ENCODE results near the gene MYO5B.
"Not testable (repeated sequence)": the region's sequence is repeated elsewhere in the genome, so short reads cannot be mapped to it uniquely, and the experiment has no call there.

The MYO5B gene

GRCh38 chr18:50094786-50095185 is 100.2 kb downstream of the MYO5B start:
- DNase-seq = not testable (repeated sequence)

DNA sequence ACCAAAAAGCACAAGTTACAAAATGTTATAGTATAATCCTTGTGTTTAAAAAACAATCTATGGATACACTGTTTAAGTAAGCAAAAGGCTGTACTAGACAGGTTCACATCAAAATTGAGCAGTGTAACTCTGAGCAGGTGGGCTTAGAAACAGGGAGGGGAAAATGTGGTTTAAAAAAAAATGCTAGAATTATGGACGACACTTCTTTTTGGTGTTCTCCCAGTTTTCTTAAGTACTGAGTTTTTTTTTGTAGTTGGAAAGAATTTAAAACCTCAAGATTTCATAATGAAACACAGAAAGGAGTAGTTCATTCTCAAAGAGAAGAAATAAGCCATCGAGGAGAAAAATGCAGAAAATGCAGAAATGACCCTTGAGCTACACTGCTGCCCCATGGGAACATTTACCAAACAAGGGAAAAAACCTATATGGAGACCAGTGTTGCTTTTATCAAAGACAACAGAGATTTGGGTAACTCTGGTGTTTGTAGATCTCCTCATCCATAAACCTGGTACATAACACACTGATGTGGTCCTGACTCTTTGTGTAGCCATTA is 100.7 kb downstream of the MYO5B start:
- no peak for DNase-seq

DNA sequence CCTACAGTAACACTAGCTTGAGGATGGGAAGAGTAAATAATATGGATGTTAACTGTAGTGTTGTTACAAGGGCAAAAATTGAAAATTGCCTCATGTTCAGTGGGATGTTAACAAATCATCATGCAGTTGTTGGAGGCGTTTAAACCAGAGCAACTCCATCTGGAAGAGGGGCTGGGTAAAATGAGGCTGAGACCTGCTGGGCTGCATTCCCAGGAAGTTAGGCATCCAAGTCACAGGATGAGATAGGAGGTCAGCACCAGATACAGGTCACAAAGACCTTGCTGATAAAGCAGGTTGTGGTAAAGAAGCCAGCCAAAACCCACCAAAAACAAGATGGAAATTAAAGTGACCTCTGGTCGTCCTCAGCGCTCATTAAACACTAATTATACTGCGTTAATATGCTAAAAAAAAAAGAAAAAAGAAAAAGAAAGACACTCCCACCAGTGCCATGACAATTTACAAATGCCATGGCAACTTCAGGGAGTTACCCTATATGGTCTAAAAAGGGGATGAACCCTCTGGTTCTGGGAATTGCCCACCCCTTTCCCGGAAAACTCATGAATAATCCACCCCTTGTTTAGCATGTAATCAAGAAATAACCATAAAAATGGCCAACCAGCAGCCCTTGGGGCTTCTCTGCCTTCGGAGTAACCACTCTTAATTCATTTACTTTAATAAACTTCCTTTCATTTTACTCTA is 101.4 kb downstream of the MYO5B start:
- no peak for DNase-seq

DNA sequence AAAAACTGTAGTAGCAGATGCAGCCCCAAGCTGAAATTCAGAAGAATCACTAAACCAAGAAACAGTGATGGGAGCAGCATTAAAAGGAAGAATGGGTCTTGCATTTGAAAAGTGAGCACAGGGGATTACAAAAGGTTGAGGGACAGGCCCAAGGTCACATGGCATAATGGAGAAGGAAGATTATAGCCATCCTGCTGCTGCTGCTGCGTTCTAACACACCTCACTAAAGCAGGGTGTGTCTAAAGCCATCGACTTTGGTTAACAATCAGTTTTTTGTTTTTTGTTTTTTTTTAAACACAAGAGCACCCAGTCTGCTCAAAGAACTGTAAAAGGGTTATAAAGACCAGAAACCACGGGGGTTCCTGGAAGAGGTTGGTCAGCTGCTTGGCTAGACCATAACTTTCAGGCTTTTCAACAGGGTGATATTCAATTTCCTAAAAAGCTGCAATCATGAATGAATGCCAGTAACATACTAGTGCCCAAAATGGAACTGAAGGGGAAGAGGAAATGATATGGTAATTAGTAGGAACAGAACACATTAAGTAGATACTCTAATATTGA is 102.6 kb downstream of the MYO5B start:
- no peak for DNase-seq

- DNase-seq = no peak
Measured at GRCh38 chr18:50091509-50092244, 103.3 kb downstream of the MYO5B start.

DNA sequence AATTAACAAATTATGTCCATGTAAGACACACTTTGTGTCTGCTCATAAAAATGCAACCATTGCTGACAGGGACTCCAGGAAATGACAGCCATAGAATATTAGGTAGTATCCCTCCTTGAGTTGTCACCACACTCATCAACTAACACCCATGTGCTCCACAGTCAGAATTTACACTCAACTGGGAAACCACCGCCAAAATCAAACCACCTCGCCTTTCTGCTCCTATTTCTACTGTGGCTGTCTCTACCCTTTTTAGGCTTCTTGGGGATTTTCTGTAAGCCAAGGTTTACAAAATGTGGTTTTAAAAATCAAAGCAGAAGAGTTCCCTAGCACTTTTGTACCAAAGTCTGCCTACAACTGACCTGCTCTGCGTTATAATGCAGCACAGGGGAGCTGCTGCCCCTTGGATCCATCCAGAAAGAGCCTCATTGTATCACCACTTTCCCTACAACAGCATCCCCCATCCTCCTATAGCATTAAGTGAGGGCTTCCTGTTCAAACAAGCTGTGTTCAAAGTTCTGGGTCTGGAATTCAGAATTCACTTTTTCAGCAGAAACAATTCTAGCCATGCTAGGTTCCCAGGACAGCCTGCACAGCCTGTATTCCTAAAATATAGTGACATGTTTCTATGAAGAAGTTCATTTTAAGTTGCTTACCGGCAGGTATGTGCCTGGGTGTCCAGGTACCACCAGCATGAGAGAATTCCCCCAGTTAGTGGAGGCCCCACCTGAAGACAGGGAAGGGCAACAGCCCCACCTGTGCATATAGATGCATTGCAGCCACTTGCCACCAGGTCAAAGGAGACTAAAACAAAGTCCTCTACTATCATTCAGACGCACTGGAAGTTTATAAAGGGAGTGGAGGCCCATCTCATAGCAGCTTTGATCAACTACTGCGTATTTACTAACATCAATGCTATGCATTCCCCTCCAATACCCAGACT is 104.3 kb downstream of the MYO5B start:
- no peak for DNase-seq

- DNase-seq = no peak
Measured at GRCh38 chr18:50089702-50090101, 105.2 kb downstream of the MYO5B start.

- DNase-seq = no peak
Measured at GRCh38 chr18:50083708-50084107, 111.2 kb downstream of the MYO5B start.

GRCh38 chr18:50080932-50081560 is 113.9 kb downstream of the MYO5B start:
- no peak for DNase-seq

GRCh38 chr18:50080316-50080715 is 114.6 kb downstream of the MYO5B start:
- no peak for DNase-seq

GRCh38 chr18:50079571-50080295 is 115.2 kb downstream of the MYO5B start:
- no peak for DNase-seq

- no peak for DNase-seq
Measured at GRCh38 chr18:50076277-50076676, 118.7 kb downstream of the MYO5B start.

- DNase-seq = no peak
Measured at GRCh38 chr18:50075772-50076171, 119.2 kb downstream of the MYO5B start.

DNA sequence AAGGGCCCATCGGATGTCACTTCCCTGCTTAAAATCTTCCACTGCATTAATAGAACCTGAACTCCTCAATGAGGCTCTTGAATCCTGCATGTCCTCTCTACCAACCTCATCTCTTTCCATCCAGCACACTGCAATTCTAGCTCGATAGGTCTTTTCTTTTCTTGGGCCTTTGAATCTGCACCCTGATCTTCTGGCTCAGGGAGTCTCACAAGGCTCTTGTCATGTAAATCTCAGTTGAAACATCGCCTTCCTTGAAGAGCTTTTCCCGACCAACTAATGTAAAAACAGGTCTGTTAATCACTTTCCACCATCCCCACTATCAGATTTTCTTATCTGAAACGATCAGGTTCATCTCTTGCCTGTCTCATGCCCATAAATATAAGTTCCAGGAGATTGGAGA is 120.5 kb downstream of the MYO5B start:
- DNase-seq = no peak

DNA sequence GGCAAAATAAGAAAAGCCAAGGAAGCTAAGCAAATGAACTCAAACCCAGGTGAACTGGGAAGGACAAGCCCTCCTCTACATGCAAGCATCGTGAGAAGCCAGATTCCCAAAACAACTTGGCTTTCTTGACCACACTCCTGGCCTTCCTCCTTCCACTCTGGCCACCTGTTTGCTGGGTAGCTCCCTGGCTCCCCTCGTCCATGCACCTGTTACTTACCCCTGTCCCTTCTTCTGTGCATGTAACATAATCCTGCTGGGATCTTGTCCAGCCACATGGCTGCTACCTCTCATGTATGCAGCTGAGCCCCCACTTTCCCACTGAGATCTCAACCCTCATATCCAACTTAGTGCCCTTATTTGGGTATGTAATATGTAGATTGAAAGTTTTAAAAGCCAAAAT is 121.6 kb downstream of the MYO5B start:
- no peak for DNase-seq

- no peak for DNase-seq
Measured at GRCh38 chr18:50072146-50072545, 122.8 kb downstream of the MYO5B start.

DNA sequence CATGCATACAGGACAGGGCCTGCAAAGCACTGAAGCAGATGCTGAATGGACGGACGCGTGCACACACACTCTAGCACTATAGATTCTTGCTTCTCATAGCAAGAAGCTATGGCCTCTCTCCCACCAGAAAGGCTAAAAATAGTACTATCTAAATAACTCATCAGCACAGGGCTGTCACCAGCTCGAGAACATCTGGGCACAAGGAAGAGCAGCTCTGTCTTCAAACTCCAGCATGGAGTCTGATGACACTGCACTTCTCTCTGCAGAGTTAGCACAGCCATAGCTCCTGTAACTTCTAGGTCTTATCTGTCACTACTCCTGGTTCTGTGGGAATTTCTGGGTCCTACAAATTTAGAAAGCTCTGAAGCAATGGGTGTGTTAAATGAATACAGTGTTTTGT is 123.5 kb downstream of the MYO5B start:
- DNase-seq = no peak

- no peak for DNase-seq
Measured at GRCh38 chr18:50069422-50069821, 125.5 kb downstream of the MYO5B start.

DNA sequence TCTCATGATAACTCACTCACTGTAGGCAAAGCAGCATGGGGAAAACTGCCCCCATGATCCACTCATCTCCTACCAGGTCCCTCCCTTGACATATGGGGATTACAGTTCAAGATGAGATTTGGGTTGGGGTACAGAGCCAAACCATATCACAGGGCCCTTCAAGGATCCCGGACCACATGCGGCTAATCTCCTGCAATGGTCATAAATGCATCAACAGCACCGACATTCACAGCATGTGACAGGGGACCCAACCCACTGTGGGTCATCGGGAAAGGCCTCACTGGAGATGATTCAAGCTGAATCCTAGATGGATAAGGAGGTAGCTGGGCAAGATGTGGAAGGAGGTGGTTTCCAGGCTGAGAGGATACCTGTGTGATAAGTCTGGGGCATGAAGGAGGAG is 129.4 kb downstream of the MYO5B start:
- DNase-seq = no peak

DNA sequence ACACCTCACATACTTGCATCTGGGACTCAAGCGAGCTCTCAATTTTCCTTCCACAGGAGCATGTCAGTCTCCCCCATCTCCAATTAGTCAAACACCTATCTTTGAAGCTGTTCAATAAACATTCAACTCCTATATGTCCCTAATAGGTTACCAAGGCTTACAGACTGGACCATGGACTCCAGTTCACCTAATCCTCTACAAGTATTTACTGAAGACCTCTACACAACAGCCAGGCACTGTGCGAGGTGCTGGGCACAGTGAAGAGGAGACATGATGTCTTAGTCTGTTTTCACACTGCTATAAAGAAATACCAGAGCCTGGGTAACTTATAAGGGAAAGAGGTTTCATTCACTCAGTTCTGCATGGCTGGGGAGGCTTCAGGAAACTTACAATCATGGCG is 129.9 kb downstream of the MYO5B start:
- no peak for DNase-seq

DNA sequence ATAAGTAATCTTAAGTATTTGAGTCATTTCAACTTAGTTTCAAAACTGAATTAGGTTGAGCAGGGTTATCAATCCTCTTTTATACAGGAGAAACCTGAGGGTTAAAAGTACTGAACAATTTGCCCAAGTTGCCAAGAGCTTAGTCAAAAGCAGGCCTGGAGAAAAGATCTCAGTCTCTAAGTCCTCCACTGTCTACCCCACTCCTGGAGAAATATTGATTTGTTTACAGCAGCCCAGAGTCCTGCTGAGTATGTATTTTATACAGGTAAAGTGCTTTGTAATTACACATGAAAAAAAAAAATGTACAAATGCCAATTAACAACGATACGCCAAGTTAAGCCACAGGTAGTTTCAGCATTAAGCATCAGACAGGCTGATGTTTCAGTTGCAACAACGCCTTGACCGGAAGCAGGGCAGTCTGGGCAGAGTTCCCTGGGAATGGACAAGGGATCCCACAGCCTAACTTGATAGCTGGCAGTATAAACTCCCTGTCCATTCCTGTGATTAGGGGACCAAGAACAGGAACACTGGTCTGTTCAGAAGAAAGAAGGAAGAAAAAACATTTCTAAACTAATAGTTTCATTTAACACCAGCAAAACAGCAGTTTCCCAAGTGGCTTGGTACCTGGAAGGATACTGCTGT is 132.9 kb downstream of the MYO5B start:
- DNase-seq = no peak
